Mesenchymal stem cell (in vitro differentiated cells and primary cell): Measurements from ENCODE around the gene ZDHHC18.

Experiments used
- DNase-seq: peaks from one replicate; pipeline ENCODE4 v3.0.0-alpha.2; 2013
- H2AFZ ChIP-seq: one replicate; pipeline ENCODE4 v1.6.1; 2013; ENCODE audit warnings: low read depth, mild to moderate bottlenecking, control low read depth, inconsistent platforms, low read length, moderate library complexity
- H2AK5ac ChIP-seq: 2 replicates; pipeline ENCODE4 v1.6.1; 2013; ENCODE audit warnings: low read length, moderate library complexity, mild to moderate bottlenecking, inconsistent platforms; ENCODE audit not compliant: severe bottlenecking
- H2BK120ac ChIP-seq: one replicate; pipeline ENCODE4 v1.6.1; 2013; ENCODE audit warnings: low read depth, mild to moderate bottlenecking, inconsistent platforms, low read length, moderate library complexity
- H2BK12ac ChIP-seq, 2 experiments: one replicate each; pipeline ENCODE4 v1.6.1; 2013; ENCODE audit warnings: inconsistent platforms in 2 of 2, low read length in 2 of 2, mild to moderate bottlenecking in 2 of 2, moderate library complexity in 2 of 2, control low read depth in 1 of 2
- H2BK15ac ChIP-seq: one replicate; pipeline ENCODE4 v1.6.1; 2013; ENCODE audit warnings: mild to moderate bottlenecking, low read depth, inconsistent platforms; ENCODE audit not compliant: poor library complexity, severe bottlenecking
- H2BK5ac ChIP-seq: 2 replicates; pipeline ENCODE4 v1.6.1; 2013; ENCODE audit warnings: low read depth, mild to moderate bottlenecking, low read length, control low read depth, inconsistent platforms; ENCODE audit not compliant: poor library complexity, severe bottlenecking
- H3K14ac ChIP-seq, 2 experiments: one replicate each; pipeline ENCODE4 v1.6.1; 2013; ENCODE audit warnings: inconsistent platforms in 2 of 2, low read length in 2 of 2, control low read depth in 1 of 2, mild to moderate bottlenecking in 1 of 2, moderate library complexity in 1 of 2
- H3K18ac ChIP-seq, 2 experiments: one replicate each; pipeline ENCODE4 v1.6.1; 2013; ENCODE audit warnings: inconsistent platforms in 2 of 2, low read length in 2 of 2, control low read depth in 1 of 2, low read depth in 1 of 2, mild to moderate bottlenecking in 1 of 2
- H3K23ac ChIP-seq, 2 experiments: one replicate each; pipeline ENCODE4 v1.6.1; 2013; ENCODE audit warnings: inconsistent platforms in 2 of 2, low read length in 2 of 2, mild to moderate bottlenecking in 2 of 2, moderate library complexity in 2 of 2, control low read depth in 1 of 2
- H3K27ac ChIP-seq: 2 replicates; pipeline ENCODE4 v1.5.1; 2013; ENCODE audit warnings: mild to moderate bottlenecking, moderate library complexity, low read length, control low read depth, inconsistent platforms; ENCODE audit not compliant: poor library complexity, severe bottlenecking
- H3K27me3 ChIP-seq, 2 experiments: 2 replicates each; pipeline versions ENCODE4 v1.6.1 to v1.7.0; 2013; ENCODE audit warnings: low read length in 2 of 2, mild to moderate bottlenecking in 2 of 2, moderate library complexity in 2 of 2, control low read depth in 1 of 2, inconsistent platforms in 1 of 2; ENCODE audit not compliant: control insufficient read depth in 1 of 2, insufficient read depth in 1 of 2
- H3K36me3 ChIP-seq, 2 experiments: 2 replicates each; pipeline versions ENCODE4 v1.6.1 to v1.7.0; 2013; ENCODE audit warnings: low read length in 2 of 2, control low read depth in 1 of 2, inconsistent platforms in 1 of 2, low read depth in 1 of 2, mild to moderate bottlenecking in 1 of 2; ENCODE audit not compliant: insufficient read depth in 2 of 2, control insufficient read depth in 1 of 2
- H3K4ac ChIP-seq, 2 experiments: one replicate each; pipeline ENCODE4 v1.6.1; 2013; ENCODE audit warnings: inconsistent platforms in 2 of 2, low read length in 2 of 2, mild to moderate bottlenecking in 2 of 2, moderate library complexity in 2 of 2, control low read depth in 1 of 2, low read depth in 1 of 2
- H3K4me1 ChIP-seq: 2 replicates; pipeline ENCODE4 v1.6.1; 2013; ENCODE audit warnings: low read depth, low read length, control low read depth; ENCODE audit not compliant: control insufficient read depth, insufficient read depth
- H3K4me2 ChIP-seq: 2 replicates; pipeline ENCODE4 v1.6.1; 2013; ENCODE audit warnings: low read length, mild to moderate bottlenecking, inconsistent platforms; ENCODE audit not compliant: poor library complexity, severe bottlenecking
- H3K4me3 ChIP-seq, 2 experiments: 2 replicates each; pipeline versions ENCODE4 v1.5.1 to v1.7.0; 2013; ENCODE audit warnings: low read length in 2 of 2, mild to moderate bottlenecking in 2 of 2, control low read depth in 1 of 2, low read depth in 1 of 2; ENCODE audit not compliant: insufficient read depth in 1 of 2
- H3K79me1 ChIP-seq: replicated peaks from 2 replicates; pipeline ENCODE4 v1.6.1; 2013; ENCODE audit warnings: mild to moderate bottlenecking, control low read depth, low read length, inconsistent platforms; ENCODE audit not compliant: poor library complexity, severe bottlenecking
- H3K9ac ChIP-seq: 2 replicates; pipeline ENCODE4 v1.7.0; 2013; ENCODE audit warnings: mild to moderate bottlenecking, low read length, moderate library complexity
- H3K9me3 ChIP-seq: 2 replicates; pipeline ENCODE4 v1.7.0; 2013; ENCODE audit warnings: mild to moderate bottlenecking, low read length; ENCODE audit not compliant: control insufficient read depth
- H4K8ac ChIP-seq: one replicate; pipeline ENCODE4 v1.6.1; 2013; ENCODE audit warnings: inconsistent platforms, mild to moderate bottlenecking, low read length, moderate library complexity
- H4K91ac ChIP-seq: one replicate; pipeline ENCODE4 v1.6.1; 2013; ENCODE audit warnings: mild to moderate bottlenecking, low read length, inconsistent platforms
- WGBS: methylation state at CpG from one replicate; pipeline ENCODE4 v1.1.7; 2013; ENCODE audit warnings: mixed read lengths; 5-methylcytosine and 5-hydroxymethylcytosine counted together

Gene ZDHHC18

GRCh38 chr1:26791148-26791547 is 35.3 kb upstream of the ZDHHC18 start:
- H2AK5ac ChIP-seq, result no peak overlapping the region
- no peaks in the 10 kb centered on the region for H3K9me3 ChIP-seq
- peaks cover 16 to 20% of the 10 kb centered on the region in 2 experiments for H3K36me3 ChIP-seq
- peak overlapping the region; percentile 99 for H3K9ac ChIP-seq
- H2BK12ac ChIP-seq, result no peak overlapping the region
- no peak overlapping the region for H3K4me3 ChIP-seq
- H3K23ac ChIP-seq, result no peak overlapping the region
- H2AFZ ChIP-seq, result no peak overlapping the region
- no peak overlapping the region for H2BK15ac ChIP-seq
- DNase-seq, result no peak
- no peak overlapping the region for H3K4me2 ChIP-seq
- H3K14ac ChIP-seq, result no peak overlapping the region
- 83% methylated on average over 3 of the region's 6 CpGs for WGBS
- peaks cover 14% of the 10 kb centered on the region for H3K4me1 ChIP-seq
- no peaks in the 10 kb centered on the region for H3K27me3 ChIP-seq
- H3K18ac ChIP-seq, result no peak overlapping the region
- no peak overlapping the region for H2BK120ac ChIP-seq
- H3K79me1 ChIP-seq, result peaks cover 14% of the 10 kb centered on the region
- no peak overlapping the region for H4K8ac ChIP-seq
- H3K27ac ChIP-seq, result no peak overlapping the region
- no peak overlapping the region for H3K4ac ChIP-seq
- no peak overlapping the region for H4K91ac ChIP-seq
- H2BK5ac ChIP-seq, result no peak overlapping the region

GRCh38 chr1:26791626-26792025 is 34.9 kb upstream of the ZDHHC18 start:
- H2BK15ac ChIP-seq, result no peak overlapping the region
- H2BK12ac ChIP-seq, result no peak overlapping the region
- no peak overlapping the region for H2BK120ac ChIP-seq
- no peak overlapping the region for H3K23ac ChIP-seq
- no peak for DNase-seq
- H2AK5ac ChIP-seq, result no peak overlapping the region
- no peak overlapping the region for H4K91ac ChIP-seq
- no peaks in the 10 kb centered on the region for H3K9me3 ChIP-seq
- no peak overlapping the region for H3K18ac ChIP-seq
- H3K9ac ChIP-seq, result peak overlapping the region; percentile 99
- no peak overlapping the region for H4K8ac ChIP-seq
- no peaks in the 10 kb centered on the region for H3K27me3 ChIP-seq
- WGBS, result 43% methylated on average over 2 of the region's 3 CpGs
- peaks cover 14% of the 10 kb centered on the region for H3K79me1 ChIP-seq
- no peak overlapping the region for H3K14ac ChIP-seq
- H3K4me3 ChIP-seq, result no peak overlapping the region
- H3K4me2 ChIP-seq, result no peak overlapping the region
- peaks cover 20% of the 10 kb centered on the region in 2 experiments for H3K36me3 ChIP-seq
- no peak overlapping the region for H2AFZ ChIP-seq
- H2BK5ac ChIP-seq, result no peak overlapping the region
- no peak overlapping the region for H3K4ac ChIP-seq
- H3K27ac ChIP-seq, result no peak overlapping the region
- peaks cover 12% of the 10 kb centered on the region for H3K4me1 ChIP-seq

GRCh38 chr1:26792924-26793323 is 33.6 kb upstream of the ZDHHC18 start:
- Histone ChIP-seq H3K27ac (no peak overlapping the region), H3K18ac (no peak overlapping the region), H3K9ac (no peak overlapping the region), H3K14ac (no peak overlapping the region), H2BK12ac (no peak overlapping the region), H2BK5ac (no peak overlapping the region), H3K4me3 (no peak overlapping the region), H2BK15ac (no peak overlapping the region), H2AK5ac (no peak overlapping the region), H3K36me3 (peaks cover 20 to 31% of the 10 kb centered on the region in 2 experiments), H2BK120ac (no peak overlapping the region), H3K9me3 (no peaks in the 10 kb centered on the region), H3K4me2 (no peak overlapping the region), H3K79me1 (peaks cover 14% of the 10 kb centered on the region), H4K91ac (no peak overlapping the region), H3K23ac (no peak overlapping the region), H4K8ac (no peak overlapping the region), H3K27me3 (no peaks in the 10 kb centered on the region), H3K4me1 (peaks cover 9% of the 10 kb centered on the region), H3K4ac (no peak overlapping the region), H2AFZ (no peak overlapping the region)
- WGBS, result 97% methylated on average over 2 of the region's 2 CpGs
- no peak for DNase-seq

GRCh38 chr1:26794391-26794790 is 32.1 kb upstream of the ZDHHC18 start:
- Histone ChIP-seq H2BK12ac (no peak overlapping the region), H2BK120ac (no peak overlapping the region), H2AFZ (no peak overlapping the region), H3K27ac (no peak overlapping the region), H3K9ac (no peak overlapping the region), H3K4me1 (peaks cover 5% of the 10 kb centered on the region), H3K27me3 (no peaks in the 10 kb centered on the region), H3K36me3 (peaks cover 20 to 34% of the 10 kb centered on the region in 2 experiments), H3K18ac (no peak overlapping the region), H3K9me3 (no peaks in the 10 kb centered on the region), H4K8ac (no peak overlapping the region), H3K4ac (no peak overlapping the region), H2BK15ac (no peak overlapping the region), H3K4me3 (no peak overlapping the region), H2AK5ac (no peak overlapping the region), H3K79me1 (peaks cover 11% of the 10 kb centered on the region), H3K14ac (no peak overlapping the region), H3K4me2 (no peak overlapping the region), H2BK5ac (no peak overlapping the region), H4K91ac (no peak overlapping the region), H3K23ac (no peak overlapping the region)
- no peak for DNase-seq
- 96% methylated on average over 5 of the region's 5 CpGs for WGBS
